ENCODE measurements around the gene MEOX1.

DNA sequence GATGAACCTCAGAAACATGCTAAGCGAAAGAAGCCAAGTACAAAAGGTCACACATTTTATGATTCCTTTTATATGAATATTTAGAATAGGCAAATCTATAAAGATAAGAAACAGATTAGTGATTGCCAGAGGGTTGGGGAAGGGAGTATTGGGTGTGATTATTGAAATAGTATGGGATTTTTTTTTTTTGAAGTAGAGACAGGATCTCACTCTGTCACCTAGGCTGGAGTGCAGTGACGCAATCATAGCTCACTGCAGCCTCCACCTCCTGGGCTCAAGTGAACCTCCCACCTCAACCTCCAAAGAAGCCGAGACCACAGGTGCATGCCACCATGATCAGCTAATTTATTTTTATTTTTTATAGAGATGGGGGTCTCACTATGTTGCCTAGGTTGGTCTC, 35.7 kb downstream of the MEOX1 start:
- TF ChIP-seq EZH2 (IDR thresholded peaks at IDR 0.05; ENCODE audit: low read depth), result no peak
- TF ChIP-seq, protein P1, sequence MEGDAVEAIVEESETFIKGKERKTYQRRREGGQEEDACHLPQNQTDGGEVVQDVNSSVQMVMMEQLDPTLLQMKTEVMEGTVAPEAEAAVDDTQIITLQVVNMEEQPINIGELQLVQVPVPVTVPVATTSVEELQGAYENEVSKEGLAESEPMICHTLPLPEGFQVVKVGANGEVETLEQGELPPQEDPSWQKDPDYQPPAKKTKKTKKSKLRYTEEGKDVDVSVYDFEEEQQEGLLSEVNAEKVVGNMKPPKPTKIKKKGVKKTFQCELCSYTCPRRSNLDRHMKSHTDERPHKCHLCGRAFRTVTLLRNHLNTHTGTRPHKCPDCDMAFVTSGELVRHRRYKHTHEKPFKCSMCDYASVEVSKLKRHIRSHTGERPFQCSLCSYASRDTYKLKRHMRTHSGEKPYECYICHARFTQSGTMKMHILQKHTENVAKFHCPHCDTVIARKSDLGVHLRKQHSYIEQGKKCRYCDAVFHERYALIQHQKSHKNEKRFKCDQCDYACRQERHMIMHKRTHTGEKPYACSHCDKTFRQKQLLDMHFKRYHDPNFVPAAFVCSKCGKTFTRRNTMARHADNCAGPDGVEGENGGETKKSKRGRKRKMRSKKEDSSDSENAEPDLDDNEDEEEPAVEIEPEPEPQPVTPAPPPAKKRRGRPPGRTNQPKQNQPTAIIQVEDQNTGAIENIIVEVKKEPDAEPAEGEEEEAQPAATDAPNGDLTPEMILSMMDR (conservative IDR thresholded peaks at IDR 0.05), result no peak
